ENCODE measurements around the gene MYO1C. TPM values are rescaled to one million over a fixed set of nuclear protein-coding genes. Genes with fewer than 3 reads are reported as not detected.
"Not testable (repeated sequence)": the region's sequence is repeated elsewhere in the genome, so short reads cannot be mapped to it uniquely, and the experiment has no call there.

The MYO1C gene
- total RNA-seq, 1 experiment from 2014 or later = 251 TPM

DNA sequence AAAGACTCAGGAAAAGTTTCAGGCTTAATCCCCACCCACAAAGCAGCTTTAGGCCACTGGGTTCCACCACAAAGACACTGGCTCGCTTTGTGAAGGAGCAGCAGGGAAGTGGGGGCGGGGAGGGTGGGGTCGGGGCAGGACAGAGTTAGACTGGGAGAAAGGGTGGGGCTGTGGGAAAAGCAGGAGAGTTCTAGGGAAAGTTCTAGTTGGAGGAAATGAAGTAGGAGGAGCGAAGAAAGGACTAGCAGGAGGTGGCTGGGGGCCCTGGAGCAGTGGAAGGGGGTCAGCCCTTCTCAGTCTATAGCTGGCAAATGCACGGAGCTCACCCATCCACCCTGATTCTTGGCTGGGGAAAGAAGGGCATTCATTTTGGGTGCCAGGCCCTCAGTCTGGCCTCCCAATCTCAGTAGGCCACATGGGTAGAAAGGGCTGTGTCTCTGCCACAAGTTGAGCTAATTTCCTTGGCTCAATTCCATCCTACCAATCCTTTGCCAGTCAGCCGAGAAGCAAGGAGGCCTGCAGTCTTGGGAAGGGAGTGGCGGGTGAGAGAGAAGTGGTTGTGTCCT is 19.4 kb upstream of the MYO1C start:
- ATAC-seq = no peak
- DNase-seq (ENCODE audit: low read depth, low spot score) = no peak
- TF ChIP-seq POLR2AphosphoS5 (IDR thresholded peaks at IDR 0.05; ENCODE audit: low read depth, low read length) (no peak), TCF7L2 (IDR thresholded peaks at IDR 0.05; ENCODE audit: low read depth, low read length) (no peak)
- TF ChIP-seq, protein P1, sequence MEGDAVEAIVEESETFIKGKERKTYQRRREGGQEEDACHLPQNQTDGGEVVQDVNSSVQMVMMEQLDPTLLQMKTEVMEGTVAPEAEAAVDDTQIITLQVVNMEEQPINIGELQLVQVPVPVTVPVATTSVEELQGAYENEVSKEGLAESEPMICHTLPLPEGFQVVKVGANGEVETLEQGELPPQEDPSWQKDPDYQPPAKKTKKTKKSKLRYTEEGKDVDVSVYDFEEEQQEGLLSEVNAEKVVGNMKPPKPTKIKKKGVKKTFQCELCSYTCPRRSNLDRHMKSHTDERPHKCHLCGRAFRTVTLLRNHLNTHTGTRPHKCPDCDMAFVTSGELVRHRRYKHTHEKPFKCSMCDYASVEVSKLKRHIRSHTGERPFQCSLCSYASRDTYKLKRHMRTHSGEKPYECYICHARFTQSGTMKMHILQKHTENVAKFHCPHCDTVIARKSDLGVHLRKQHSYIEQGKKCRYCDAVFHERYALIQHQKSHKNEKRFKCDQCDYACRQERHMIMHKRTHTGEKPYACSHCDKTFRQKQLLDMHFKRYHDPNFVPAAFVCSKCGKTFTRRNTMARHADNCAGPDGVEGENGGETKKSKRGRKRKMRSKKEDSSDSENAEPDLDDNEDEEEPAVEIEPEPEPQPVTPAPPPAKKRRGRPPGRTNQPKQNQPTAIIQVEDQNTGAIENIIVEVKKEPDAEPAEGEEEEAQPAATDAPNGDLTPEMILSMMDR (IDR thresholded peaks at IDR 0.05) = no peak
- no TSS peak for BruUV-seq (replicated peaks)
- ChIA-PET POLR2A (interaction anchor here (0.7 kb wide), 1 partner anchor 69 kb away, joined by 7 read pairs; no protein-coding TSS in a partner anchor), CTCF (no interaction called here)
- no peaks in the 10 kb centered on the region for H3K9me3 ChIP-seq (ENCODE audit: control insufficient read depth, insufficient read depth, low read depth, low read length)
- peaks cover 3% of the 10 kb centered on the region; the same call in 1 of the 2 replicates for H3K36me3 ChIP-seq (ENCODE audit: control insufficient read depth, insufficient read depth, low read length)
- no peak overlapping the region for H3K4me3 ChIP-seq (ENCODE audit: low read depth in 2 of 2, low read length in 2 of 2)
- intact Hi-C loops (cut with micrococcal nuclease; ENCODE audit: unreplicated experiment) = no loop called here
- H3K27me3 ChIP-seq (ENCODE audit: control insufficient read depth, insufficient read depth, low read length) = no peaks in the 10 kb centered on the region
- H3K4me1 ChIP-seq (ENCODE audit: control insufficient read depth, insufficient read depth, low read length) = no peaks in the 10 kb centered on the region; the same call in 1 of the 2 replicates
- no peak overlapping the region for H3K27ac ChIP-seq (ENCODE audit: low read length)
- in situ Hi-C loops (cut with HindIII; ENCODE audit: low pct_unique_long_range_greater_than_20kb, low sequenced_read_pairs) = no loop called here

DNA sequence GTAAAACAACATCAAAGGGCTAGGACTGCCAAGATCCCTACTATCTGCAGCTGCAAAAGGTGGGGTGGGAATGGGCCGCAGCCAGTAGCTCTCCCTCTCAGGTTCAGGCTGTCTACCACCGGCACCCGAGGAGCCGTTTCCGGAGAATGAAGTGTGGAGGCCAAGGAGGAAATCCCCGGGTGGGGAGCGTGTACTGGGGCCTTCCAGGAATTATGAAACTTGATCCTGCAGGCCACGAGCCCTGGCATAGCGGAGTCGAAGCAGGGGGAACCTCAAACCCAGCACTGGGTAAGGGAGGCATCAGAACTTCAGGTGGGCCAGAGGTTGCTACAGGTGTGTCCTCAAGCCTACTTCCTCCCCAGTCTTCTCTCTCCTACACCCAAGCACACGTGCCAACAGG is 18.8 kb upstream of the MYO1C start:
- TF ChIP-seq SIN3A (IDR thresholded peaks at IDR 0.05; ENCODE audit: borderline replicate concordance, insufficient read depth, low read depth, low read length) = no peak
- no TSS peak for BruUV-seq (replicated peaks)

DNA sequence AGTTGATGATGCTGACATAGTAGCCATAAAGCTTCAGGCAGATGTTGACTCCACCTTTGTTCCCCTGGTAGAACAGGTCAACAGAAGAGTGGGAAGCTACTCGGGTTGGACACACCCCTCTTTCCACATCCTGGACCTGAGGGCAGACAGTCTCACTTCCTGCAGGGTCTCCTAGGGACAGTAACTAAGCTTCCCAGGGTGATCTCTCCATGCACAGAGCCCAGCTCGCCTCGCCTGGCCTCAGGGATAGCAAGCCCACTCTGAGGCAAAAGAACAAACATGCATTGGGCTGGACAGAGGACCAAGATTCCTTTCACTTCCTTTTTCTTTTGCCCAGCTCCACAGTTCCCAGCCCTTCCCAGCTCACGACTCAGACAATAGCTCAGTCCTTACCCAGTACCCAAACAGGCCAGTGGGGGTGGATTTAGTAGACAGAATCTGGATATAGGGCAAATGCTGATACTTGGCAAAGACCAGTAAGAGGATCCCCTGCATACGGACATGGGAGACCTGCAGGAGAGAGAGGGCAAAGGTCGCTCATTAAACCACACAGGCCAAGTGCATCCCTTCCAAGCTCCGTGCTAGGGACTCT is 16.9 kb upstream of the MYO1C start:
- H3K4me3 ChIP-seq (ENCODE audit: low read depth in 2 of 2, low read length in 2 of 2) = no peak overlapping the region
- H3K4me1 ChIP-seq (ENCODE audit: control insufficient read depth, insufficient read depth, low read length) = no peaks in the 10 kb centered on the region
- intact Hi-C loops (cut with micrococcal nuclease; ENCODE audit: unreplicated experiment) (no loop called here), in situ Hi-C loops (cut with HindIII; ENCODE audit: low pct_unique_long_range_greater_than_20kb, low sequenced_read_pairs) (no loop called here)
- no peaks in the 10 kb centered on the region for H3K27me3 ChIP-seq (ENCODE audit: control insufficient read depth, insufficient read depth, low read length)
- no TSS peak for BruUV-seq (replicated peaks)
- H3K27ac ChIP-seq (ENCODE audit: low read length) = no peak overlapping the region
- no peaks in the 10 kb centered on the region for H3K9me3 ChIP-seq (ENCODE audit: control insufficient read depth, insufficient read depth, low read depth, low read length)
- H3K36me3 ChIP-seq (ENCODE audit: control insufficient read depth, insufficient read depth, low read length) = no peaks in the 10 kb centered on the region
- TF ChIP-seq, protein P1 (IDR thresholded peaks at IDR 0.05) = no peak
- TF ChIP-seq POLR2AphosphoS5 (IDR thresholded peaks at IDR 0.05; ENCODE audit: low read depth, low read length) = no peak
- no peak for TF ChIP-seq SIN3A (IDR thresholded peaks at IDR 0.05; ENCODE audit: borderline replicate concordance, insufficient read depth, low read depth, low read length)
- TF ChIP-seq TCF7L2 (IDR thresholded peaks at IDR 0.05; ENCODE audit: low read depth, low read length) = no peak
- TF ChIP-seq, protein P2, sequence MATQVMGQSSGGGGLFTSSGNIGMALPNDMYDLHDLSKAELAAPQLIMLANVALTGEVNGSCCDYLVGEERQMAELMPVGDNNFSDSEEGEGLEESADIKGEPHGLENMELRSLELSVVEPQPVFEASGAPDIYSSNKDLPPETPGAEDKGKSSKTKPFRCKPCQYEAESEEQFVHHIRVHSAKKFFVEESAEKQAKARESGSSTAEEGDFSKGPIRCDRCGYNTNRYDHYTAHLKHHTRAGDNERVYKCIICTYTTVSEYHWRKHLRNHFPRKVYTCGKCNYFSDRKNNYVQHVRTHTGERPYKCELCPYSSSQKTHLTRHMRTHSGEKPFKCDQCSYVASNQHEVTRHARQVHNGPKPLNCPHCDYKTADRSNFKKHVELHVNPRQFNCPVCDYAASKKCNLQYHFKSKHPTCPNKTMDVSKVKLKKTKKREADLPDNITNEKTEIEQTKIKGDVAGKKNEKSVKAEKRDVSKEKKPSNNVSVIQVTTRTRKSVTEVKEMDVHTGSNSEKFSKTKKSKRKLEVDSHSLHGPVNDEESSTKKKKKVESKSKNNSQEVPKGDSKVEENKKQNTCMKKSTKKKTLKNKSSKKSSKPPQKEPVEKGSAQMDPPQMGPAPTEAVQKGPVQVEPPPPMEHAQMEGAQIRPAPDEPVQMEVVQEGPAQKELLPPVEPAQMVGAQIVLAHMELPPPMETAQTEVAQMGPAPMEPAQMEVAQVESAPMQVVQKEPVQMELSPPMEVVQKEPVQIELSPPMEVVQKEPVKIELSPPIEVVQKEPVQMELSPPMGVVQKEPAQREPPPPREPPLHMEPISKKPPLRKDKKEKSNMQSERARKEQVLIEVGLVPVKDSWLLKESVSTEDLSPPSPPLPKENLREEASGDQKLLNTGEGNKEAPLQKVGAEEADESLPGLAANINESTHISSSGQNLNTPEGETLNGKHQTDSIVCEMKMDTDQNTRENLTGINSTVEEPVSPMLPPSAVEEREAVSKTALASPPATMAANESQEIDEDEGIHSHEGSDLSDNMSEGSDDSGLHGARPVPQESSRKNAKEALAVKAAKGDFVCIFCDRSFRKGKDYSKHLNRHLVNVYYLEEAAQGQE (IDR thresholded peaks at IDR 0.05; ENCODE audit: insufficient read depth in 1 of 2, low read depth in 2 of 2, low read length in 1 of 2) = no peak
- DNase-seq (ENCODE audit: low read depth, low spot score) = no peak
- ChIA-PET POLR2A (no interaction called here), CTCF (interaction anchor here (0.6 kb wide), 1 partner anchor 154 kb away, joined by 3 read pairs; no protein-coding TSS in a partner anchor)
- ATAC-seq = no peak

More for the DNA sequence above, 18.8 kb upstream of the MYO1C start:
- DNase-seq (ENCODE audit: low read depth, low spot score) (no peak), ATAC-seq (no peak)
- intact Hi-C loops (cut with micrococcal nuclease; ENCODE audit: unreplicated experiment) (no loop called here), in situ Hi-C loops (cut with HindIII; ENCODE audit: low pct_unique_long_range_greater_than_20kb, low sequenced_read_pairs) (no loop called here)
- Histone ChIP-seq H3K4me3 (ENCODE audit: low read depth in 2 of 2, low read length in 2 of 2) (no peak overlapping the region), H3K4me1 (ENCODE audit: control insufficient read depth, insufficient read depth, low read length) (no peaks in the 10 kb centered on the region; the same call in 1 of the 2 replicates), H3K27me3 (ENCODE audit: control insufficient read depth, insufficient read depth, low read length) (no peaks in the 10 kb centered on the region), H3K9me3 (ENCODE audit: control insufficient read depth, insufficient read depth, low read depth, low read length) (no peaks in the 10 kb centered on the region), H3K27ac (ENCODE audit: low read length) (no peak overlapping the region), H3K36me3 (ENCODE audit: control insufficient read depth, insufficient read depth, low read length) (peaks cover 3% of the 10 kb centered on the region; the same call in 1 of the 2 replicates)
- POLR2A ChIA-PET = interaction anchor here (0.7 kb wide), 1 partner anchor 69 kb away, joined by 7 read pairs; no protein-coding TSS in a partner anchor
- CTCF ChIA-PET = no interaction called here

DNA sequence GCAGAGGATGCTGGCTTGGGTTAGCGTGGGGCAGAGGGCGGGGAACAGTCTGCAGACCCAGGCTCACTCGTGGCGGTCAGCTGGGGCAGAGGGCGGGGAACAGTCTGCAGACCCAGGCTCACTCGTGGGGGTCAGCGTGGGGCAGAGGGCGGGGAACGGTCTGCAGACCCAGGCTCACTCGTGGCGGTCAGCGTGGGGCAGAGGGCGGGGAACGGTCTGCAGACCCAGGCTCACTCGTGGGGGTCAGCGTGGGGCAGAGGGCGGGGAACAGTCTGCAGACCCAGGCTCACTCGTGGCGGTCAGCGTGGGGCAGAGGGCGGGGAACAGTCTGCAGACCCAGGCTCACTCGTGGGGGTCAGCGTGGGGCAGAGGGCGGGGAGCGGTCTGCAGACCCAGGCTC is 16.2 kb upstream of the MYO1C start:
- DNase-seq (ENCODE audit: low read depth, low spot score); POLR2A ChIA-PET; BruUV-seq (replicated peaks); intact Hi-C loops (cut with micrococcal nuclease; ENCODE audit: unreplicated experiment); H3K27me3 ChIP-seq (ENCODE audit: control insufficient read depth, insufficient read depth, low read length); H3K4me3 ChIP-seq (ENCODE audit: low read depth in 2 of 2, low read length in 2 of 2); ATAC-seq; H3K27ac ChIP-seq (ENCODE audit: low read length); H3K9me3 ChIP-seq (ENCODE audit: control insufficient read depth, insufficient read depth, low read depth, low read length); CTCF ChIA-PET; in situ Hi-C loops (cut with HindIII; ENCODE audit: low pct_unique_long_range_greater_than_20kb, low sequenced_read_pairs); H3K36me3 ChIP-seq (ENCODE audit: control insufficient read depth, insufficient read depth, low read length); H3K4me1 ChIP-seq (ENCODE audit: control insufficient read depth, insufficient read depth, low read length): not testable (repeated sequence)
